Transverse colon (tissue), 4 donors: Measurements from ENCODE around the gene KCNQ1OT1. TPM values are rescaled to one million over a fixed set of nuclear protein-coding genes. Genes with fewer than 3 reads are reported as not detected.

Experiments
- DNase-seq: peaks from one replicate; pipeline ENCODE4 v3.0.0-alpha.2; 2019
- H3K27ac ChIP-seq, 4 donors: fragments of 200-600 bp; sonication (generic); 2 replicates each; pipeline ENCODE4 v1.5.1; 2016 to 2018; ENCODE audit warnings: inconsistent platforms in 4 of 4
- H3K27me3 ChIP-seq: fragments of 200-600 bp; sonication (generic); 2 replicates; pipeline ENCODE4 v1.5.1; 2017; ENCODE audit warnings: inconsistent platforms
- H3K36me3 ChIP-seq, 4 donors: fragments of 200-600 bp; sonication (generic); 2 replicates each; pipeline ENCODE4 v1.5.1; 2017 to 2019; ENCODE audit warnings: inconsistent platforms in 4 of 4
- H3K4me1 ChIP-seq, 4 donors: fragments of 200-600 bp; sonication (generic); 2 replicates each; pipeline ENCODE4 v1.5.1; 2017 to 2020; ENCODE audit warnings: inconsistent platforms in 4 of 4
- H3K4me3 ChIP-seq, 4 donors: fragments of 200-600 bp; sonication (generic); 1 replicate in 1 of 4; 2 replicates in 3 of 4; pipeline versions ENCODE4 v1.5.1 to v1.6.1; 2017 to 2019; ENCODE audit warnings: inconsistent platforms in 4 of 4
- H3K9me3 ChIP-seq, 2 donors: fragments of 200-600 bp; sonication (generic); 2 replicates each; pipeline ENCODE4 v1.5.1; 2017 to 2019; ENCODE audit warnings: inconsistent platforms in 2 of 2
- CTCF ChIP-seq, 5 experiments: fragments of 200-600 bp in 3 of 5; fragments of 450-650 bp in 2 of 5; sonication (generic) in 3 of 5; IDR thresholded peaks; 1 replicate in 2 of 5; 2 replicates in 3 of 5; pipeline ENCODE4 v1.5.1; 2016 to 2017; ENCODE audit warnings: antibody characterized with exemption in 5 of 5, inconsistent platforms in 3 of 5, mild to moderate bottlenecking in 2 of 5, moderate library complexity in 1 of 5
- EP300 ChIP-seq: sonication (generic); formaldehyde crosslinking; IDR thresholded peaks from one replicate; pipeline ENCODE4 v1.6.1; 2017; ENCODE audit warnings: antibody characterized with exemption, low read depth
- POLR2A ChIP-seq: fragments of 450-650 bp; IDR thresholded peaks from one replicate; pipeline ENCODE4 v1.6.1; 2016; ENCODE audit warnings: antibody characterized with exemption, mild to moderate bottlenecking, moderate library complexity
- POLR2AphosphoS5 ChIP-seq, 3 donors: sonication (generic); formaldehyde crosslinking; IDR thresholded peaks; one replicate each; pipeline ENCODE4 v1.6.1; 2016; ENCODE audit warnings: antibody characterized with exemption in 3 of 3
- WGBS, 2 donors: methylation state at CpG; one replicate each; pipeline ENCODE4 v1.1.5; 2018; ENCODE audit warnings: low coverage in 1 of 2; 5-methylcytosine and 5-hydroxymethylcytosine counted together
- in situ Hi-C, 4 donors: fragments of 200-750 bp; cut with MboI; loops; one replicate each; pipeline versions ENCODE4 v1.15.0 to v1.15.1; 2017; ENCODE audit warnings: low sequenced_read_pairs in 3 of 4, low pct_ligation_motif_present in 1 of 4, low pct_unique_long_range_greater_than_20kb in 1 of 4
- intact Hi-C: fragments of 100-400 bp; cut with DNase I; formaldehyde crosslinking; loops from one replicate; pipeline ENCODE4 v1.15.1; 2023; ENCODE audit warnings: low total_unique reads
- total RNA-seq, 4 donors: library from RNA; depleted of rRNA; stranded (reverse); fragments of >200 nt; gene quantifications; one replicate each; pipeline ENCODE4 v1.1.0, GENCODE V29; 2016

The KCNQ1OT1 gene
- total RNA-seq, 4 donors from 2014 or later = 1.5 to 5.0 (median 1.9) TPM

GRCh38 chr11:2703363-2704141 is 3.8 kb upstream of the KCNQ1OT1 start:
- in situ Hi-C loops = no loop called here
- Histone ChIP-seq H3K27ac (no peak overlapping the region), H3K4me3 (no peak overlapping the region), H3K4me1 (peaks cover 0 to 10% (median 5%) of the 10 kb centered on the region in 4 donors), H3K9me3 (no peaks in the 10 kb centered on the region), H3K36me3 (no peaks in the 10 kb centered on the region), H3K27me3 (no peaks in the 10 kb centered on the region)
- WGBS, 2 donors = 65 to 68% methylated on average over 4 to 14 of the region's 16 CpGs
- TF ChIP-seq EP300 = no peak
- TF ChIP-seq POLR2A = no peak
- TF ChIP-seq POLR2AphosphoS5 (IDR thresholded peaks at IDR 0.05) = no peak
- no peak for TF ChIP-seq CTCF (IDR thresholded peaks at IDR 0.05)
- no peak for DNase-seq
- intact Hi-C loops = no loop called here

- no peaks in the 10 kb centered on the region for H3K27me3 ChIP-seq
- in situ Hi-C loops = no loop called here
- DNase-seq = no peak
- H3K4me1 ChIP-seq = peaks cover 0 to 8% (median 2%) of the 10 kb centered on the region in 4 donors
- H3K4me3 ChIP-seq = no peak overlapping the region
- intact Hi-C loops = no loop called here
- TF ChIP-seq CTCF (IDR thresholded peaks at IDR 0.05) (no peak), POLR2A (no peak), POLR2AphosphoS5 (IDR thresholded peaks at IDR 0.05) (no peak), EP300 (no peak)
- WGBS, 2 donors = 78% methylated on average over 17 of the region's 17 CpGs; no CpG with 5 or more reads in 1 of the 2 donors
- no peaks in the 10 kb centered on the region for H3K9me3 ChIP-seq
- no peaks in the 10 kb centered on the region for H3K36me3 ChIP-seq
- H3K27ac ChIP-seq = no peak overlapping the region
Observed at GRCh38 chr11:2702771-2703362, 3.1 kb upstream of the KCNQ1OT1 start.

- intact Hi-C loops (no loop called here), in situ Hi-C loops (no loop called here)
- no peak for TF ChIP-seq POLR2AphosphoS5 (IDR thresholded peaks at IDR 0.05)
- no peak for TF ChIP-seq POLR2A
- no peak for TF ChIP-seq CTCF (IDR thresholded peaks at IDR 0.05)
- no peak for TF ChIP-seq EP300
Observed at GRCh38 chr11:2701898-2702434, 2.2 kb upstream of the KCNQ1OT1 start.

GRCh38 chr11:2701230-2701629 is 1.4 kb upstream of the KCNQ1OT1 start:
- Histone ChIP-seq H3K4me1 (peaks cover 0 to 8% (median 2%) of the 10 kb centered on the region in 4 donors), H3K4me3 (no peak overlapping the region), H3K36me3 (no peaks in the 10 kb centered on the region), H3K27me3 (no peaks in the 10 kb centered on the region), H3K9me3 (no peaks in the 10 kb centered on the region), H3K27ac (peak overlapping the region; percentile 93 to 95 (median 94))
- in situ Hi-C loops = no loop called here
- TF ChIP-seq EP300 = no peak
- TF ChIP-seq POLR2A = no peak
- TF ChIP-seq POLR2AphosphoS5 (IDR thresholded peaks at IDR 0.05) = no peak
- TF ChIP-seq CTCF (IDR thresholded peaks at IDR 0.05) = no peak
- no peak for DNase-seq
- WGBS, 2 donors = 90% methylated on average over 7 of the region's 7 CpGs; no CpG with 5 or more reads in 1 of the 2 donors
- intact Hi-C loops = no loop called here

More at GRCh38 chr11:2701898-2702434, 2.2 kb upstream of the KCNQ1OT1 start:
- Histone ChIP-seq H3K4me1 (peaks cover 0 to 8% (median 2%) of the 10 kb centered on the region in 4 donors), H3K27me3 (no peaks in the 10 kb centered on the region), H3K27ac (no peak overlapping the region), H3K4me3 (no peak overlapping the region), H3K9me3 (no peaks in the 10 kb centered on the region), H3K36me3 (no peaks in the 10 kb centered on the region)
- WGBS, 2 donors = 96 to 100% methylated on average over 1 to 5 of the region's 5 CpGs
- DNase-seq = no peak
